Activated T-helper 1 cell treated with anti-CD3 and anti-CD28 coated beads, Interleukin-12 subunit alpha, Interleukin-12 subunit beta, Interleukin-2, Interleukin-4 antibody, amounts not matched to agents 30 ng/mL and 10 ng/mL and 1 ng/mL, durations not matched to agents 14 hours and 24 hours and 36 hours (primary cell): ENCODE results near the gene EFCAB10. TPM values are rescaled to one million over a fixed set of nuclear protein-coding genes. Genes with fewer than 3 reads are reported as not detected.
A peak's percentile ranks its signal among the peaks of the same experiment; 100 is the strongest.
"Not testable (repeated sequence)": the region's sequence is repeated elsewhere in the genome, so short reads cannot be mapped to it uniquely, and the experiment has no call there.

ENCODE experiments used
- DNase-seq: peaks from one replicate; pipeline ENCODE4 v3.0.0; 2021; ENCODE audit warnings: low spot score
- H3K27ac Mint-ChIP-seq: one replicate; pipeline ENCODE4 v1.8.0; 2021; ENCODE audit warnings: mild to moderate bottlenecking, mixed read lengths
- H3K27me3 Mint-ChIP-seq: one replicate; pipeline ENCODE4 v1.8.0; 2022; ENCODE audit warnings: mild to moderate bottlenecking, moderate library complexity, mixed read lengths; ENCODE audit not compliant: insufficient read depth
- H3K36me3 Mint-ChIP-seq: one replicate; pipeline ENCODE4 v1.8.0; 2021; ENCODE audit warnings: low read depth, mixed read lengths
- H3K4me1 Mint-ChIP-seq: one replicate; pipeline ENCODE4 v1.8.0; 2021; ENCODE audit warnings: low read depth, mixed read lengths
- H3K4me3 Mint-ChIP-seq: one replicate; pipeline ENCODE4 v1.8.0; 2021; ENCODE audit warnings: mild to moderate bottlenecking, moderate library complexity, mixed read lengths
- H3K9me3 Mint-ChIP-seq: one replicate; pipeline ENCODE4 v1.8.0; 2021; ENCODE audit warnings: mixed read lengths
- intact Hi-C: fragments of 100-400 bp; cut with micrococcal nuclease; formaldehyde crosslinking; loops from one replicate; pipeline ENCODE4 v1.15.1; 2024
- total RNA-seq: library from RNA; stranded (reverse); gene quantifications from 2 replicates; pipeline ENCODE4 v1.2.3, GENCODE V29; 2022

EFCAB10 gene
- total RNA-seq, 1 donor from 2014 or later = not detected

DNA sequence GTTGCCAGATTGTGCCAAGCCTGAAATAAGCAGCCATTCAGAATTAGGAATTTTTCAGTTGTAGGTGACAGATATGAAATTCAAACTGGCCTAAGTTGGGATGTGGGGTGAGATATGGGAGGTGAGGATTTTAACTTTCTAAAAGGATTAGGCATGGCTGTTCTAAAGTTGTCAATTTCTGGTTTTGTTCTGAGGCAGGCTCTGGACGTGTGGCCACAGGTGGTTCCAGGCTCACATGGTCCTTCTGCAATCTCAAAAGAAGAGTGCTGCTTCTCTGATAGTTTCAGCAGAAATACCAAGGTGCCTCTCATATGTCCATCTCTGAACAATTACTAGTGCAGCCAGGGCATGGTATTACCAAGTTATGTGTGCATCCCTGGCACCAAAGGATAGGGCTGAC, 21.4 kb downstream of the EFCAB10 start:
- H3K4me1 Mint-ChIP-seq = no peaks in the 10 kb centered on the region
- no peaks in the 10 kb centered on the region for H3K9me3 Mint-ChIP-seq
- no peaks in the 10 kb centered on the region for H3K27me3 Mint-ChIP-seq
- no peak overlapping the region for H3K27ac Mint-ChIP-seq
- intact Hi-C loops = no loop called here
- no peak overlapping the region for H3K4me3 Mint-ChIP-seq
- H3K36me3 Mint-ChIP-seq = peaks cover 25% of the 10 kb centered on the region
- DNase-seq = no peak

DNA sequence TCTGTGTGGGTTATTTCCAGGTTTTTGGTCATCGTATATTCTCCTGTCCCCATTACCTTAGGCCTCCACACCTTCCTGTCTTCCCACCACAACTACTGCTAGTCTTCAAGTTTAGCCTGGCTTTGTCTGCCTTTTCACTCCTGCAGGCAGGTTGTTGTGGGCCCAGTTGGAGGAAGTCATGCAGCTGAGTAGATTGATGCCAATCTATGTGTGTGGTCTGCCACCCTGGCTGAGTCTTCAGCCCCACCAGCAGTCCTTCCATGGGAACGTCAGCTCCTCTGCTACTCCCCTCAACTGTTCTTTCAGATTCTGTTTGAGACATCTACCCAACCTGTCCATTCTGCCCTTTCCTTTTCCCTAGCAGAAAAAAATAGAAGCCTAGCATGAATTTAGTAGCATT, 43.0 kb downstream of the EFCAB10 start:
- H3K4me1 Mint-ChIP-seq = peaks cover 6% of the 10 kb centered on the region
- intact Hi-C loops = loop anchor here (10.0 kb wide), 2 partner anchors 506 to 1334 kb away; partner anchors contain the start of gene ORC5
- no peak overlapping the region for H3K4me3 Mint-ChIP-seq
- no peaks in the 10 kb centered on the region for H3K27me3 Mint-ChIP-seq
- no peaks in the 10 kb centered on the region for H3K9me3 Mint-ChIP-seq
- DNase-seq = no peak
- H3K36me3 Mint-ChIP-seq = peaks cover 19% of the 10 kb centered on the region
- H3K27ac Mint-ChIP-seq = no peak overlapping the region

DNA sequence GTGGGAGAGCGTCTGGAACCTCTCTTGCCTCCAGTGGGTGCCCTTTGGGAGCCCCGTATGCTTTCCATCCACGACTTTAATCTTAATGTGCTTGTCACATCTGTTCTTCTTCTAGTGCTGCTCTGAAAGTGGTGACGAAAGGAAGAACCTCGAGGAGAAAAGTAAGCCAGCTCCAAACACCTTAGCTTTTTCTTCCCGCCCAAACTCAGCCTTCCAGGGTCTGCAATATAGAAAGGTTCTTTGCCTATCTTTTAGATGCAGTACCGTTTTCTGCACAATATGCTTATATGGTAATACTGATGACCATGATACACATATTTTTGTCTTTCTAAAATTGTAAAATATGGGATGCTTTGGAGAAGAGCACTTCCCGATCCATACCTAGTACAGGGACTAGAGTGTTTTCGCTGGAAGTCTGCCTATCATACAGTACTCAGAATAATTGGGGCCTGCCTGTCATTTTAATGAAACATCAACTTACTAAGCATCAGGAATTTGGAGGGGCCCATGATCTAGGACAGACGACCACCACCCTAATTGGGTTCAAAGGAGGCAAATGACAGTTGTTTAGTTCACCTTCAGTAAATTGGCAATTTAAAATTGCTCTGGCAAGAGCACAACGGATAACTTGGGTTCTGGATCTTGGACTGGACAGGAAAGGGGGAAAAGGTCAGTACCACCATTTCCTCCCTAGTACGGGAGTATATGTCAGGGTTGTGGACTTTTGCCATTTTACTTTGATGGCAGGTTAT, 48.4 kb downstream of the EFCAB10 start:
- intact Hi-C loops = loop anchor here (1.0 to 10.0 kb wide), 8 partner anchors 11 to 1634 kb away; partner anchors contain the start of genes HBP1, KMT2E, ORC5 and PUS7
- no peak for DNase-seq
- H3K27ac Mint-ChIP-seq = peak overlapping the region; percentile 95
- no peaks in the 10 kb centered on the region for H3K9me3 Mint-ChIP-seq
- peak overlapping the region; percentile 93 for H3K4me3 Mint-ChIP-seq
- peaks cover 21% of the 10 kb centered on the region for H3K4me1 Mint-ChIP-seq
- H3K27me3 Mint-ChIP-seq = peaks cover 1% of the 10 kb centered on the region
- H3K36me3 Mint-ChIP-seq = peaks cover 10% of the 10 kb centered on the region

DNA sequence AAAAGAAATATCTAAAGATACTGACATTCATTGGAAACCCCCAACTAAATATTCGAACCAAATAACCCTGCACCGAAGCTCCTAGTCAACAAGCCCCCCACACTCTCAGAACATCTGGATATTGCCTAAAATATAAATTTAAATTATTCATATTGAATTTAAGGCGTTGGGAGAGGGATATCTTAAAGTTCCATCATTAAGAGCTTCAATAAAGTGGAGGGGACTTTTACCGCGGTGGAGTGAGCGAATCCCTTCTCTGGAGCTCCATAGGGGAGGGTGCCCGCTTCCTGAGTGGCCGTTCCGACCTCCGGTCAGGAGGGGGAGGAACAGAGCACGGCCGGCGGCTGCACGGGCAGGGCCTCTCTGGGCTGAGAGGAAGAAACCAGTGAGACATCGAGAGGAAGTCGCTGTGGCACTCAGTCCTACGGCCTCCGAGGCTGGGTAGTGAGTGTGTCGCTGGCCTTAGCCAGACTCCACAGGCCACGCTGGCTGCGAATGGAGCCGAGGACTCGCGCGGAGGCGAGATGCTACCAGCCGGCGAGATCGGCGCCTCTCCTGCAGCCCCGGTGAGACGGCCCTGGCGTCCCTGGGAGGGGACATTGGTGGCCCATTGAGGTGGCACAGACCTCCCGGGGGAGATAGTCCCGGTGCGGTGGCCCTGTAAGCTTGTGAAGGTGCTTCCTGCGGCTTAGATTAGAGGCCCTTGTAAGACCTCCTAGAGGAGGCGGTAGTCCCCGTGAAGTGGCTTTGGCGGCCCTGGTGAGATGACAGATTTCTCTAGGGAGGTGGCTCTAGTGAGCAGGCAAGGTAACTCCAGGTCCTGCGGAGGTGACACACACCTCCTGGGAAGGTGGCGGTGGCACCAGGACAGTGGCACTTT, 49.3 kb downstream of the EFCAB10 start, which contains the start of gene RINT1:
TSS of gene RINT1 (plus strand) at position 410 of the 880 bp plus-strand sequence. CDS start at position 525, 115 bp downstream.
- Mint-ChIP-seq H3K36me3 (peaks cover 10% of the 10 kb centered on the region), H3K4me3 (peak within 1 kb of the TSS; percentile 93), H3K27ac (peak within 1 kb of the TSS; percentile 95), H3K9me3 (no peaks in the 10 kb centered on the region), H3K4me1 (peaks cover 21% of the 10 kb centered on the region), H3K27me3 (peaks cover 1% of the 10 kb centered on the region)
- peak; percentile 85 for DNase-seq
- intact Hi-C loops = loop anchor here (1.0 to 10.0 kb wide), 8 partner anchors 10 to 1635 kb away; partner anchors contain the start of genes HBP1, KMT2E, ORC5 and PUS7

DNA sequence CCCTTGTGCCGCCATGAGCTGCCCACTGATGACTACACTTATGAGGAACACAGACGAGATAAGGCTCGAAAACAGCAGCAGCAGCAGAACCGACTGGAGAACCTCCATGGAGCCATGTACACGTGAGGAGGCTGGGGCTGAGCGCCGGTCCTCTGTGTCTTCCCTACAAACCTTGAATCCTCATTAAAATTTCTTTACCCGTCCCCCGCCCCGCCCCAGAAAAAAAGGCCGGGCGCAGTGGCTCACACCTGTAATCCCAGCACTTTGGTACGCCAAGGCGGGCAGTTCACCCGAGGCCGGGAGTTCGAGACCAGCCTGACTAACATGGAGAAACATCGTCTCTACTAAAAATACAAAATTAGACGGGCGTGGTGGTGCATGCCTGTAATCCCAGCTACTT, 50.7 kb downstream of the EFCAB10 start:
- no peak overlapping the region for H3K27ac Mint-ChIP-seq
- H3K4me1 Mint-ChIP-seq = peaks cover 21% of the 10 kb centered on the region
- peaks cover 7% of the 10 kb centered on the region for H3K36me3 Mint-ChIP-seq
- peak overlapping the region; percentile 35 for H3K4me3 Mint-ChIP-seq
- DNase-seq = no peak
- H3K9me3 Mint-ChIP-seq = no peaks in the 10 kb centered on the region
- intact Hi-C loops = loop anchor here (5.0 to 10.0 kb wide), 4 partner anchors 514 to 1637 kb away; partner anchors contain the start of genes HBP1 and ORC5
- H3K27me3 Mint-ChIP-seq = peaks cover 1% of the 10 kb centered on the region

DNA sequence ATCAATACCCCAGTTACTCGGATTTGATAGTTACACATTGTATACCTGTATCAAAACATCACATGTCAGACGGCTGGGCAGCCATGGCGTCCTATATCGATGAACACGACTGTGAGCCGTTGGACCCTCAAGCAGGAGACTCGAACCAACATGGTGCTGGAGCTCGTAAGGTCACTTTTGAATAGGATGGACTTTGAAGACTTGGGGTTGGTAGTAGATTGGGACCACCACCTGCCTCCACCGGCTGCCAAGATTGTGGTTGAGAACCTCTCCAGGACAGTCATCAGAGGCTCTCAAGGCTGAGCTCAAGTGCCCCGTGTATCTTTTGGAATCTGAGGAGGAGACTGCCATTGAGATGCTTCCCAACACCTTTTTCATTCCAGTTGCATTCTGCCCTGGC, 51.2 kb downstream of the EFCAB10 start:
- peaks cover 7% of the 10 kb centered on the region for H3K36me3 Mint-ChIP-seq
- H3K9me3 Mint-ChIP-seq = no peaks in the 10 kb centered on the region
- H3K4me1 Mint-ChIP-seq = peaks cover 21% of the 10 kb centered on the region

DNA sequence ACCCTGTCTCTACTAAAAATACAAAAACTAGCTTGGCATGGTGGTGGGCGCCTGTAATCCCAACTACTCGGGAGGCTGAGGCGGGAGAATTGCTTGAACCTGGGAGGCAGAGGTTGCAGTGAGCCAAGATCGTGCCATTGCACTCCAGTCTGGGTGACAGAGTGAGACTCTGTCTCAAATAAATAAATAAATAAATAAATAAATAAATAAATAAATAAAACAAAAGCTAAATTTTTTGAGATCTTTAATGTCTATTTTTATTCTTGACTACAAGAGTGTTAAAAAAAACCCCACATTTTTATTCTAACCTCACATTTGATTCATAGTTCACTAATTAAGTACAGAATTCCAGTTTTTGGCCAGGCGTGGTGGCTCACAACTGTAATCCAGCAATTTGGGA, 53.6 kb downstream of the EFCAB10 start:
- H3K9me3 Mint-ChIP-seq, H3K27ac Mint-ChIP-seq, DNase-seq, H3K27me3 Mint-ChIP-seq, intact Hi-C loops, H3K4me3 Mint-ChIP-seq, H3K36me3 Mint-ChIP-seq: not testable (repeated sequence)
- H3K4me1 Mint-ChIP-seq = peaks cover 14% of the 10 kb centered on the region

More for the DNA sequence above, 51.2 kb downstream of the EFCAB10 start:
- intact Hi-C loops = loop anchor here (5.0 to 10.0 kb wide), 4 partner anchors 515 to 1637 kb away; partner anchors contain the start of genes HBP1 and ORC5
- Mint-ChIP-seq H3K27me3 (peaks cover 1% of the 10 kb centered on the region), H3K4me3 (peak overlapping the region; percentile 35), H3K27ac (no peak overlapping the region)
- DNase-seq = no peak

DNA sequence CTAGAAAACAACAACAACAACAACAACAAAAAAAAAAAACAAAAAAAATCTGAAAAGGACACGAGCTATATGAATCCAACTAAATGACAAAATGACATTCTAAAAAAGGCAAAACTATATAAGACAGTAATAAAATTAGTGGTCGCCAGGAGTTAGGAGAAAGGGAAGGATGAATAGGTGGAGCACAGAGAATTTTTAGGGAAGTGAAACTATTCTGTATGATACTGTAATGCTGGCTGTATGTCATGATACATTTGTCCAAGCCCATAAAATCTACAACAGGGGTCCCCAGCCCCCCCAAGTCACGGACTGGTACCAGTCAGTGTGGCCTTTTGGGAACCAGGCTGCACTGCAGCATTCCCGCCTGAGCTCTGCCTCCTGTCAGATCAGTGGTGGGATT, 56.5 kb downstream of the EFCAB10 start:
- Mint-ChIP-seq H3K9me3 (no peaks in the 10 kb centered on the region), H3K4me3 (no peak overlapping the region), H3K36me3 (peaks cover under 1% of the 10 kb centered on the region), H3K27ac (no peak overlapping the region), H3K27me3 (no peaks in the 10 kb centered on the region), H3K4me1 (peaks cover 10% of the 10 kb centered on the region)
- intact Hi-C loops = loop anchor here (5.0 kb wide), 1 partner anchor 152 kb away; no protein-coding TSS in a partner anchor
- DNase-seq = no peak

DNA sequence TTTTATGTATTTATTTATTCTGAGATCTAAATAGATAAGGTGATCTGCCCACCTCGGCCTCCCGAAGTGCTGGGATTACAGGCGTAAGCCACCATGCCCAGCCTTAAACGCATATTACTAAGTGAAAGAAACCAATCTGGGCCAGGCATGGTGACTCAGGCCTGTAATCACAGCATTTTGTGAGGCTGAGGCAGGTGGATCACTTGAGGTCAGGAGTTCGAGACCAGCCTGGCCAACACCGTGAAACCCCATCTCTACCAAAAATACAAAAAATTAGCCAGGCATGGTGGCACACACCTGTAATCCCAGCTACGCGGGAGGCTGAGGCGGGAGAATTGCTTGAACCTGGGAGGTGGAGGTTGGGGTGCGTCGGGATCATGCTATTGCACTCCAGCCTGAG, 56.9 kb downstream of the EFCAB10 start:
- intact Hi-C loops = loop anchor here (5.0 kb wide), 1 partner anchor 153 kb away; no protein-coding TSS in a partner anchor
- not testable (repeated sequence) for H3K27ac Mint-ChIP-seq, H3K4me3 Mint-ChIP-seq, H3K36me3 Mint-ChIP-seq, H3K9me3 Mint-ChIP-seq, H3K27me3 Mint-ChIP-seq, DNase-seq
- H3K4me1 Mint-ChIP-seq = peaks cover 14% of the 10 kb centered on the region

DNA sequence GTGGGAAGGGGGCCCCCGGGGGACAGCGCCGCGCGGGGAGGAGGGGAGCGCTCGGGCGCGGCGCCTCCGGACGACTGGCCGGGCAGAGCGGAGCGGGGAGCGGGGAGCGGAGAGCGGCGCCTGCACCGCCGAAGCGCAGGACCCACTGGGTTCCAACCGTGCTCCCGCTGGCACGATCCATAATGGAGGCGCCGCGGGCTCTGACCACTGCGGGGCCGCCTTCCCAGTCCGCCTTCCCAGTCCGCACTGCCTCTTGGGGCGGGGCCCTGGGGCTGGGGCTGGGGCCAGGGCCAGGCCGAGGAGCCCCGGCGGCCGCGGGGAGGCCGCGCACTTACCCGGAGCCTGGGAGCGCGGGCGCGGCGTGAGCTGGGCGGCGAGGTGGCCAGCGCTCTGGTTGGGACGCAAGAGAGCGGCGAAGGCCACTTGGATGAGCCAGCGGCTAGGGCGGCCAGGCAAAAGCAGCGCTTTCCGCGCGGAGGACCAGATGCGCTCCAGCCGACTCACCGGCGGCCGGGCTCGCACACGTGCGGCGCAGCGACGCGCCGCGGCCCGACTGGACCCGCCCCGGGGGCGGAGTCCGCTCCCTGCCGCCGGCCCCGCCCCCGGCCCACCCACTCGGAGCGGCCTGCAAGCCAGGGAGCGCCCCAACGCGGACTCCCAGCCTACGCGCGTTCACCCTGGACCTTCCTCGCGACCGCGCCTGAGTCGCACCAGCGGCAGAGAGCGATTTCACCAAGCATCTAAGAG, 59.4 kb downstream of the EFCAB10 start, which contains the start of gene PUS7:
TSS of gene PUS7 (minus strand) at position 555 of the 747 bp plus-strand sequence. CDS start 13,759 bp downstream, outside the sequence.
- intact Hi-C loops = loop anchor here (1.0 to 5.0 kb wide), 4 partner anchors 10 to 509 kb away; partner anchors contain the start of genes RINT1 and SRPK2
- DNase-seq = peak; percentile 71
- H3K36me3 Mint-ChIP-seq = peaks cover 8% of the 10 kb centered on the region
- peak within 1 kb of the TSS; percentile 96 for H3K27ac Mint-ChIP-seq
- H3K4me3 Mint-ChIP-seq = peak within 1 kb of the TSS; percentile 98
- H3K27me3 Mint-ChIP-seq = no peaks in the 10 kb centered on the region
- H3K4me1 Mint-ChIP-seq = peaks cover 14% of the 10 kb centered on the region
- no peaks in the 10 kb centered on the region for H3K9me3 Mint-ChIP-seq

DNA sequence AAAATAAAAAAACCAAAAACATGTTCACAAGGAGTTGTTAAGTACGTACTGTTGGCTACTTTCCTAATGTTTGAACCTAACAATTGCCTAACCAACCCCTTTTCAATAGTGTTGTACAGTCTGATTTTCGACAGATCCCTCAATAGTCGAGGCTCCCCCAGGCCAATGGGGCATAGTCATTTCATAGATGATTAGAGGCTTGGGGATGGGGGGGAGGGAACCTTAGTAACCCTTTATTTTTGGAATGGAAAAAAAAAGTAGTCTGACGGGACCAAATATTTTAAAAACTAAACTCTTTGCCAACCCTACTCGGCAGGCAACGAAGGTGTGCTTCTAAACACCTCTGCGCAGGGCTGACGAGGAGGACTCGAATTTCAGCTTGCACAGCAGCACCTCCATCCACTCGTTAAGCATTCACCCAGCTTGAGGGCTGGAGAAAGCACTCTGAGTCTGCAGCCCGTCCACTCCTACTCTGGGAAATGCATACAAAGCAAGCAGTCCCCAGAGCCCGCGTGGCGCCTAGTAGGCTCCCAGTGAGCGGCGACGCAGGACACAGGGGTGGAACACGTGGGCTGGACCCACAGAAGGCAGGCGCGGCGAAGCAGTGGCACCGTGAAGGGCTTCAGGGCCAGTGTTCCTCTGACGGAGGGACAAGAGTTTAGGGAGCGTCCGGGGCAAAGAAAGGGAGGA, 60.1 kb downstream of the EFCAB10 start:
- intact Hi-C loops = loop anchor here (5.0 kb wide), 1 partner anchor 156 kb away; no protein-coding TSS in a partner anchor
- H3K4me3 Mint-ChIP-seq = peak overlapping the region; percentile 98
- H3K36me3 Mint-ChIP-seq = peaks cover 8% of the 10 kb centered on the region
- DNase-seq = peak; percentile 31
- H3K9me3 Mint-ChIP-seq = no peaks in the 10 kb centered on the region
- no peaks in the 10 kb centered on the region for H3K27me3 Mint-ChIP-seq
- peaks cover 14% of the 10 kb centered on the region for H3K4me1 Mint-ChIP-seq
- peak overlapping the region; percentile 96 for H3K27ac Mint-ChIP-seq
